ENCODE results near the gene CRADD. TPM values are rescaled to one million over a fixed set of nuclear protein-coding genes. Genes with fewer than 3 reads are reported as not detected.

CRADD gene
- total and polyA plus RNA-seq, 2 of the 4 experiments (the other 2 are of a cell fraction), result 11.1 to 14.0 TPM

GRCh38 chr12:93722179-93722578, 45.0 kb downstream of the CRADD start:
- Histone ChIP-seq H2BK120ac (ENCODE audit: low read depth, low read length) (no peak overlapping the region), H3K4me3 (ENCODE audit: insufficient read depth, low read depth, low read length) (no peak overlapping the region), H2AFZ (replicated peaks; ENCODE audit: low read length, poor library complexity) (no peak overlapping the region), H3K9me3 (ENCODE audit: control insufficient read depth, insufficient read depth, low read length) (no peaks in the 10 kb centered on the region), H3K27me3 (ENCODE audit: control insufficient read depth, insufficient read depth, low read length) (no peaks in the 10 kb centered on the region), H3K23ac (ENCODE audit: low read depth, low read length) (no peak overlapping the region), H4K5ac (ENCODE audit: low read depth, low read length) (no peak overlapping the region), H4K8ac (ENCODE audit: low read depth in 2 of 2, low read length in 2 of 2) (no peak overlapping the region), H2BK20ac (ENCODE audit: low read depth, low read length) (no peak overlapping the region), H3K56ac (ENCODE audit: extremely low read depth, insufficient read depth, low read length) (no peak overlapping the region), H3K4ac (ENCODE audit: low read depth, low read length) (no peak overlapping the region), H3K14ac (replicated peaks; ENCODE audit: low read depth, low read length) (no peak overlapping the region), H3K79me1 (ENCODE audit: low read depth in 1 of 2, low read length in 2 of 2) (0 out of 4 replicates have a peak, but pooled peaks cover 0 to 7% of the 10 kb centered on the region in 2 experiments), H3K27ac (ENCODE audit: insufficient read depth, low read length) (no peak overlapping the region), H3K36me3 (ENCODE audit: control insufficient read depth, insufficient read depth, low read length) (no peaks in the 10 kb centered on the region), H4K91ac (ENCODE audit: insufficient read depth, low read depth, low read length) (no peak overlapping the region), H2BK15ac (ENCODE audit: low read depth, low read length) (no peak overlapping the region), H2AK9ac (replicated peaks; ENCODE audit: low read depth, low read length, poor library complexity) (no peak overlapping the region), H3K9ac (ENCODE audit: low read depth, low read length) (no peak overlapping the region), H2BK5ac (ENCODE audit: low read depth, low read length, poor library complexity, severe bottlenecking) (no peak overlapping the region), H2AK5ac (ENCODE audit: low read depth, low read length) (no peak overlapping the region), H4K20me1 (ENCODE audit: insufficient read depth, low read length) (no peaks in the 10 kb centered on the region), H3K9me1 (ENCODE audit: insufficient read depth, low read length) (no peaks in the 10 kb centered on the region), H3K18ac (ENCODE audit: low read depth, low read length) (no peak overlapping the region), H3K4me1 (ENCODE audit: control insufficient read depth, insufficient read depth, low read length) (no peaks in the 10 kb centered on the region), H3K4me2 (ENCODE audit: low read depth, low read length) (no peak overlapping the region)
- in situ Hi-C loops (cut with MboI; ENCODE audit: low sequenced_read_pairs) (no loop called here), dilution Hi-C loops (cut with HindIII; ENCODE audit: low sequenced_read_pairs, unreplicated experiment) (no loop called here), intact Hi-C loops (cut with micrococcal nuclease) (no loop called here)
- no TSS peak for BruUV-seq (replicated peaks)
- ATAC-seq (ENCODE audit: low read depth) (no peak), DNase-seq (no peak)
- TF ChIP-seq SMC3 (IDR thresholded peaks at IDR 0.05; ENCODE audit: low read depth, low read length), result no peak
- TF ChIP-seq MAFK (IDR thresholded peaks at IDR 0.05; ENCODE audit: low read depth, low read length), result no peak
- no peak for TF ChIP-seq BHLHE40 (IDR thresholded peaks at IDR 0.05; ENCODE audit: low read depth, low read length)
- no peak for TF ChIP-seq MXI1 (IDR thresholded peaks at IDR 0.05; ENCODE audit: borderline replicate concordance, low read depth, low read length)
- no peak for TF ChIP-seq RAD21 (IDR thresholded peaks at IDR 0.05; ENCODE audit: low read length)
- TF ChIP-seq RCOR1 (IDR thresholded peaks at IDR 0.05; ENCODE audit: insufficient replicate concordance, low read length), result no peak
- TF ChIP-seq CHD1 (IDR thresholded peaks at IDR 0.05; ENCODE audit: low read depth, low read length), result no peak
- TF ChIP-seq, protein P1, sequence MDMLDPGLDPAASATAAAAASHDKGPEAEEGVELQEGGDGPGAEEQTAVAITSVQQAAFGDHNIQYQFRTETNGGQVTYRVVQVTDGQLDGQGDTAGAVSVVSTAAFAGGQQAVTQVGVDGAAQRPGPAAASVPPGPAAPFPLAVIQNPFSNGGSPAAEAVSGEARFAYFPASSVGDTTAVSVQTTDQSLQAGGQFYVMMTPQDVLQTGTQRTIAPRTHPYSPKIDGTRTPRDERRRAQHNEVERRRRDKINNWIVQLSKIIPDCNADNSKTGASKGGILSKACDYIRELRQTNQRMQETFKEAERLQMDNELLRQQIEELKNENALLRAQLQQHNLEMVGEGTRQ (IDR thresholded peaks at IDR 0.05; ENCODE audit: low read depth, low read length), result no peak
- no peak for TF ChIP-seq RFX5 (IDR thresholded peaks at IDR 0.05; ENCODE audit: low read depth, low read length)
- TF ChIP-seq MAZ (IDR thresholded peaks at IDR 0.05; ENCODE audit: borderline replicate concordance, low read depth, low read length), result no peak
- no peak for TF ChIP-seq NFE2L2 (IDR thresholded peaks at IDR 0.05; ENCODE audit: low read depth, low read length)
- TF ChIP-seq FOS (IDR thresholded peaks at IDR 0.05; ENCODE audit: low read depth, low read length), result no peak
- TF ChIP-seq CTCF (conservative IDR thresholded peaks at IDR 0.05; ENCODE audit: low read depth, low read length), result no peak
- no peak for TF ChIP-seq CEBPB (IDR thresholded peaks at IDR 0.05; ENCODE audit: low read depth, low read length)
- no peak for TF ChIP-seq ELK1 (IDR thresholded peaks at IDR 0.05; ENCODE audit: borderline replicate concordance, low read depth, low read length)
- no peak for TF ChIP-seq POLR2A (IDR thresholded peaks at IDR 0.05; ENCODE audit: low read depth, low read length)
- ChIA-PET POLR2A (ENCODE audit: unreplicated experiment) (no interaction called here), CTCF (no interaction called here)
- no CpG with 5 or more reads among the region's 2 CpGs for WGBS, 2 experiments (ENCODE audit: extremely low coverage in 2 of 2, insufficient read length in 1 of 2)

All from IMR-90 (cell line).